ENCODE results near the gene PROX2. TPM values are rescaled to one million over a fixed set of nuclear protein-coding genes. Genes with fewer than 3 reads are reported as not detected.

Gene PROX2
- total RNA-seq (2014; rRNA removed; shearing (Covaris generic)): not detected in 2 replicates

- DNase-seq (ENCODE audit: low read depth): no peak
These were observed at the start of gene PROX2 for GRCh38 chr14:74875941-74876913. Gene PROX2 (minus strand): TSS chr14:74876145. CDS start chr14:74863834, 12,311 bp downstream.

- DNase-seq (ENCODE audit: low read depth): no peak
These were observed 48.1 kb upstream of the PROX2 start for GRCh38 chr14:74924061-74924460.

- peak; percentile 74 for DNase-seq (ENCODE audit: low read depth)
These were observed 46.9 kb upstream of the PROX2 start, which contains the start of gene RPS6KL1 for GRCh38 chr14:74922752-74923401. Gene RPS6KL1 (minus strand): TSS chr14:74923260. CDS start chr14:74921541, 1,719 bp downstream.

- no peak for DNase-seq (ENCODE audit: low read depth)
These were observed 46.2 kb upstream of the PROX2 start for GRCh38 chr14:74921987-74922751.

- DNase-seq (ENCODE audit: low read depth): no peak
These were observed 45.2 kb upstream of the PROX2 start for GRCh38 chr14:74921053-74921620.

GRCh38 chr14:74920281-74920680, 44.3 kb upstream of the PROX2 start:
- DNase-seq (ENCODE audit: low read depth): no peak

- no peak for DNase-seq (ENCODE audit: low read depth)
These were observed 43.6 kb upstream of the PROX2 start for GRCh38 chr14:74919421-74920165.

GRCh38 chr14:74918380-74918779, 42.4 kb upstream of the PROX2 start:
- DNase-seq (ENCODE audit: low read depth): no peak

GRCh38 chr14:74917646-74918081, 41.7 kb upstream of the PROX2 start:
- DNase-seq (ENCODE audit: low read depth): no peak

GRCh38 chr14:74917178-74917543, 41.2 kb upstream of the PROX2 start:
- DNase-seq (ENCODE audit: low read depth): no peak

- DNase-seq (ENCODE audit: low read depth): no peak
These were observed 39.9 kb upstream of the PROX2 start for GRCh38 chr14:74915826-74916225.

- no peak for DNase-seq (ENCODE audit: low read depth)
These were observed 39.5 kb upstream of the PROX2 start for GRCh38 chr14:74915426-74915825.

GRCh38 chr14:74913986-74914573, 38.1 kb upstream of the PROX2 start:
- peak; percentile 58 for DNase-seq (ENCODE audit: low read depth)

- DNase-seq (ENCODE audit: low read depth): no peak
These were observed 37.5 kb upstream of the PROX2 start for GRCh38 chr14:74913393-74913910.

GRCh38 chr14:74912801-74913200, 36.9 kb upstream of the PROX2 start:
- DNase-seq (ENCODE audit: low read depth): no peak

GRCh38 chr14:74912111-74912510, 36.2 kb upstream of the PROX2 start:
- no peak for DNase-seq (ENCODE audit: low read depth)

GRCh38 chr14:74911704-74912103, 35.8 kb upstream of the PROX2 start:
- DNase-seq (ENCODE audit: low read depth): no peak

GRCh38 chr14:74911221-74911620, 35.3 kb upstream of the PROX2 start:
- no peak for DNase-seq (ENCODE audit: low read depth)

- DNase-seq (ENCODE audit: low read depth): no peak
These were observed 34.6 kb upstream of the PROX2 start for GRCh38 chr14:74910556-74910955.

- DNase-seq (ENCODE audit: low read depth): no peak
These were observed 34.0 kb upstream of the PROX2 start for GRCh38 chr14:74909911-74910310.
